GM12891 (cell line): ENCODE data around the gene CBX2.

Experiments
- POLR2A ChIP-seq: IDR thresholded peaks from 2 replicates; pipeline ENCODE4 v1.6.1; 2011; ENCODE audit warnings: low read depth, low read length, control low read depth
- POLR2AphosphoS5 ChIP-seq: IDR thresholded peaks from 2 replicates; pipeline ENCODE4 v1.6.1; 2011; ENCODE audit warnings: low read depth, low read length, control low read depth
- POU2F2 ChIP-seq: IDR thresholded peaks from 2 replicates; pipeline ENCODE4 v1.6.1; 2011; ENCODE audit warnings: low read depth, mild to moderate bottlenecking, control low read depth, low read length, moderate library complexity
- SPI1 ChIP-seq: IDR thresholded peaks from 2 replicates; pipeline ENCODE4 v1.6.1; 2011; ENCODE audit warnings: low read depth, low read length, control low read depth
- TAF1 ChIP-seq: IDR thresholded peaks from 2 replicates; pipeline ENCODE4 v1.6.1; 2011; ENCODE audit warnings: low read depth, low read length, control low read depth

GRCh38 chr17:79822583-79823124 lies 44.7 kb downstream of the CBX2 start:
- TF ChIP-seq POLR2AphosphoS5 (no peak), POLR2A (no peak), TAF1 (no peak), SPI1 (no peak), POU2F2 (no peak)
